Measurements from ENCODE around the gene GPR158.
"Not testable (repeated sequence)": the region's sequence is repeated elsewhere in the genome, so short reads cannot be mapped to it uniquely, and the experiment has no call there.

GRCh38 chr10:25317596-25318211 is 142.9 kb downstream of the GPR158 start:
- TF ChIP-seq CTCF (conservative IDR thresholded peaks at IDR 0.05 in 1 of 2, IDR thresholded peaks at IDR 0.05 in 1 of 2; ENCODE audit: low read depth in 1 of 2, low read length in 2 of 2); EZH2 (IDR thresholded peaks at IDR 0.05; ENCODE audit: low read length, missing control alignments): not testable (repeated sequence)

Data from fibroblast of lung (primary cell).